SK-N-SH treated with all-trans-retinoic acid at 6 μM for 48 hours (cell line): ENCODE measurements around the gene CLPSL2.

ENCODE experiments used
- ATAC-seq: fragments of 200-7000 bp; cut with Tn5 transposase; 3 replicates; pipeline ENCODE4 v1.9.1; 2020; ENCODE audit warnings: mild to moderate bottlenecking, moderate library complexity
- ARNTL ChIP-seq: fragments of 450-650 bp; formaldehyde crosslinking; IDR thresholded peaks from 2 replicates; pipeline ENCODE4 v1.5.0; 2020; ENCODE audit warnings: low read depth, mild to moderate bottlenecking, moderate library complexity, borderline replicate concordance
- BACH2 ChIP-seq: fragments of 250-450 bp; sonication (Bioruptor Pico); IDR thresholded peaks from 2 replicates; pipeline ENCODE4 v1.9.0; 2021; ENCODE audit warnings: mild to moderate bottlenecking, borderline replicate concordance
- CREB5 ChIP-seq: fragments of 250-450 bp; sonication (Bioruptor Pico); IDR thresholded peaks from 2 replicates; pipeline ENCODE4 v1.5.1; 2020; ENCODE audit warnings: low read depth, mild to moderate bottlenecking, moderate library complexity
- CSDC2 ChIP-seq: fragments of 250-450 bp; sonication (Bioruptor Pico); IDR thresholded peaks from 2 replicates; pipeline ENCODE4 v1.5.0; 2020; ENCODE audit warnings: mild to moderate bottlenecking, moderate library complexity
- ESRRG ChIP-seq: fragments of 250-450 bp; sonication (Bioruptor Pico); IDR thresholded peaks from 2 replicates; pipeline ENCODE4 v1.6.1; 2021; ENCODE audit warnings: mild to moderate bottlenecking
- ISL1 ChIP-seq: fragments of 250-450 bp; sonication (Bioruptor Pico); IDR thresholded peaks from 2 replicates; pipeline ENCODE4 v2.1.2; 2022; ENCODE audit warnings: mild to moderate bottlenecking, moderate library complexity
- OSR1 ChIP-seq: fragments of 250-450 bp; sonication (Bioruptor Pico); IDR thresholded peaks from 2 replicates; pipeline ENCODE4 v1.8.0; 2022; ENCODE audit warnings: moderate library complexity, mild to moderate bottlenecking, inconsistent platforms
- PATZ1 ChIP-seq: fragments of 250-450 bp; sonication (Bioruptor Pico); IDR thresholded peaks from 2 replicates; pipeline ENCODE4 v1.8.0; 2020; ENCODE audit warnings: mild to moderate bottlenecking, moderate library complexity, borderline replicate concordance
- POU6F1 ChIP-seq: fragments of 250-450 bp; sonication (Bioruptor Pico); IDR thresholded peaks from 2 replicates; pipeline ENCODE4 v1.8.0; 2021; ENCODE audit warnings: low read depth, mild to moderate bottlenecking, moderate library complexity, borderline replicate concordance
- PPARA ChIP-seq: fragments of 250-450 bp; sonication (Bioruptor Pico); IDR thresholded peaks from 2 replicates; pipeline ENCODE4 v1.5.0; 2020; ENCODE audit warnings: mild to moderate bottlenecking, borderline replicate concordance
- RARB ChIP-seq: fragments of 250-450 bp; sonication (Bioruptor Pico); IDR thresholded peaks from 2 replicates; pipeline ENCODE4 v1.8.0; 2021; ENCODE audit warnings: mild to moderate bottlenecking, moderate library complexity
- SNAI2 ChIP-seq: fragments of 250-450 bp; sonication (Bioruptor Pico); IDR thresholded peaks from 2 replicates; pipeline ENCODE4 v1.5.0; 2020; ENCODE audit warnings: mild to moderate bottlenecking, moderate library complexity
- TOX ChIP-seq: fragments of 250-450 bp; sonication (Bioruptor Pico); IDR thresholded peaks from 2 replicates; pipeline ENCODE4 v1.8.0; 2021; ENCODE audit warnings: mild to moderate bottlenecking, moderate library complexity, borderline replicate concordance
- TSHZ2 ChIP-seq: fragments of 250-450 bp; sonication (Bioruptor Pico); IDR thresholded peaks from 2 replicates; pipeline ENCODE4 v1.5.0; 2020; ENCODE audit warnings: mild to moderate bottlenecking, moderate library complexity
- ZC3H10 ChIP-seq: fragments of 250-450 bp; sonication (Bioruptor Pico); IDR thresholded peaks from 2 replicates; pipeline ENCODE4 v1.5.1; 2021; ENCODE audit warnings: mild to moderate bottlenecking, moderate library complexity
- ZFP30 ChIP-seq: fragments of 450-650 bp; formaldehyde crosslinking; IDR thresholded peaks from 2 replicates; pipeline ENCODE4 v1.5.0; 2022; ENCODE audit warnings: mild to moderate bottlenecking, moderate library complexity
- ZNF70 ChIP-seq: fragments of 450-650 bp; formaldehyde crosslinking; IDR thresholded peaks from 2 replicates; pipeline ENCODE4 v1.5.0; 2020; ENCODE audit warnings: mild to moderate bottlenecking, moderate library complexity
- ZNF8 ChIP-seq: fragments of 450-650 bp; formaldehyde crosslinking; IDR thresholded peaks from 2 replicates; pipeline ENCODE4 v1.5.0; 2020; ENCODE audit warnings: mild to moderate bottlenecking, moderate library complexity

CLPSL2 gene

GRCh38 chr6:35780719-35781118 lies 4.3 kb downstream of the CLPSL2 start, which contains the start of gene CLPSL1:
Gene CLPSL1, plus strand, starts transcription at chr6:35781019. Its CDS starts 92 bp downstream, at chr6:35781111.
- no peak for ATAC-seq
- TF ChIP-seq ZNF8 (CRISPR knock-in tag) (no peak), CSDC2 (CRISPR knock-in tag) (no peak), POU6F1 (CRISPR knock-in tag) (no peak), SNAI2 (no peak), CREB5 (CRISPR knock-in tag) (no peak), PATZ1 (CRISPR knock-in tag) (no peak), ZC3H10 (CRISPR knock-in tag) (no peak), ARNTL (CRISPR knock-in tag) (no peak), ESRRG (no peak), RARB (CRISPR knock-in tag) (no peak), ZNF70 (no peak), TSHZ2 (CRISPR knock-in tag) (no peak), ISL1 (CRISPR knock-in tag) (no peak), TOX (CRISPR knock-in tag) (no peak)

- ATAC-seq = no peak
- TF ChIP-seq TOX (CRISPR knock-in tag) (no peak), ZNF8 (CRISPR knock-in tag) (no peak), CSDC2 (CRISPR knock-in tag) (no peak), BACH2 (CRISPR knock-in tag) (no peak), PPARA (CRISPR knock-in tag) (no peak), RARB (CRISPR knock-in tag) (no peak), ZFP30 (CRISPR knock-in tag) (no peak), OSR1 (CRISPR knock-in tag) (no peak), TSHZ2 (CRISPR knock-in tag) (no peak), CREB5 (CRISPR knock-in tag) (no peak), ESRRG (no peak), SNAI2 (no peak)
Observed at GRCh38 chr6:35781290-35781689, 4.9 kb downstream of the CLPSL2 start.
